Activated gamma-delta T cell treated with anti-CD3 and anti-CD28 coated beads, Interleukin-2, amount 50 U/mL, for 16 hours (primary cell): ENCODE data around the gene ARHGAP15.
"Not testable (repeated sequence)": the region's sequence is repeated elsewhere in the genome, so short reads cannot be mapped to it uniquely, and the experiment has no call there.

Experiments used
- DNase-seq: peaks from one replicate; pipeline ENCODE4 v3.0.0-alpha.2; 2020; ENCODE audit warnings: low read depth

Gene ARHGAP15

GRCh38 chr2:143529118-143529720 lies 400.0 kb downstream of the ARHGAP15 start:
- no peak for DNase-seq

DNA sequence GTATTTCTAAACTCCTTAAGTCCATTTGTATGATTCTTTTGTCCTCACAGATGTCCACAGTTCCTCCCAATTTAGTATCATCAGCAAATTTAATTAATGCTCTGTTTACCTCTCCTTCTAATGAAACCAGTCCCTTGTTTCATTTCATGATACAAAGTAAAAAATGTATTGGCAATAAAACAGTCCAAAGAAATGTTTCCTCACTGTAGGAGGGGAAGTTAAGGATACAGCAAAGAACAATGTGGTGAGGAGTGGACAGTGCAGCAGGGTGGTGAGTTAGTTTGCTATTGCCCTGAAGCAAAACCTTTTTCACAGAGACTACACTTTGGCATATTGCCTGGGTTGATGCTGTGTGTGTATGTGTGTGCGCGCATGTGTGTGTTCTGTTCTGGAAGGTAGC lies 401.5 kb downstream of the ARHGAP15 start:
- DNase-seq = no peak

DNA sequence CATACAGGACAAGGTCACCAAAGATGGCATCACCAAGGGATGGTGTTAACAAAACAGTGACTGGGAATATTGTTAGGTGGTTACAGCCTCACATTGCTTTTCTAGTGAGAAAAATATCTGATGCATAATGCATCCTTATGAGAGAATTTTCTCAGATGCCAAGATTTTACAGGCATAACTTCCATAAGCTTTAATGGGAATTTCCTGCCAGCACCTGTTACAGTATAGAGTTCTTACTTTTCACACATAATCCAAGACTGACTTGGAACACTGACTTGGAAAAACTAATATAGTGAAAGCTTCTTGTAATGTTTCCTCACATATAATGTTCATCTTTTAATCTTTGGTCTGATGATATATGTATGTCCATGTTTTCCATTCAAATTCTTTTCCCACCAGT lies 402.8 kb downstream of the ARHGAP15 start:
- DNase-seq = no peak

GRCh38 chr2:143533846-143534245 lies 404.6 kb downstream of the ARHGAP15 start:
- no peak for DNase-seq

DNA sequence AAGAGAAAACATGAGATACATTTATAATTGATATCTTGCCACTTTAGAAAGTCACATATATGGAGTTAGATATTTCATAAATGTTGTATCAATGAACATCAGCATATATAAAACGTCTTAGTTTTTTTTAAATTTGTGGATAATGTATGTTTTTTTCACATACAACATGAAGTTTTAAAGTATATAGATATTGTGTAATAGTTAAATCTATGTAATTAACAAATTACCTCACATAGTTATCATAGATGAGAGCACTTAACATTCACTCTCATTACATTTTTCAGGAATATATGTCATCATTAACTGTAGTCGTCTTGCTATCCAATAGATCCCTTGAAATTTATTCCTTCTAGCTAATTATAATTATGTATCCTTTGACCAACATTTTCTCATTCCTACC lies 406.6 kb downstream of the ARHGAP15 start:
- no peak for DNase-seq

DNA sequence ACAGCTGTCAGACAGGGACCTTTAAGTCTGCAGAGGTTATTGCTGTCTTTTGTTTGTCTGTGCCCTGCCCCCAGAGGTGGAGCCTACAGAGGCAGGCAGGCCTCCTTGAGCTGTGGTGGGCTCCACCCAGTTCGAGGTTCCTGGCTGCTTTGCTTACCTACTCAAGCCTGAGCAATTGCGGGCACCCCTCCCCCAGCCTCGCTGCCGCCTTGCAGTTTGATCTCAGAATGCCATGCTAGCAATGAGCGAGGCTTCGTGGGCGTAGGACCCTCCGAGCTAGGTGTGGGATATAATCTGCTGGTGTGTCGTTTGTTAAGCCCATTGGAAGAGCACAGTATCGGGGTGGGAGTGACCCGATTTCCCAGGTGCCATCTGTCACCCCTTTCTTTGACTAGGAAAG lies 412.7 kb downstream of the ARHGAP15 start:
- DNase-seq = not testable (repeated sequence)

GRCh38 chr2:143545059-143545948 lies 416.1 kb downstream of the ARHGAP15 start:
- no peak for DNase-seq

- DNase-seq = no peak
These were observed 416.7 kb downstream of the ARHGAP15 start for GRCh38 chr2:143545949-143546255.

DNA sequence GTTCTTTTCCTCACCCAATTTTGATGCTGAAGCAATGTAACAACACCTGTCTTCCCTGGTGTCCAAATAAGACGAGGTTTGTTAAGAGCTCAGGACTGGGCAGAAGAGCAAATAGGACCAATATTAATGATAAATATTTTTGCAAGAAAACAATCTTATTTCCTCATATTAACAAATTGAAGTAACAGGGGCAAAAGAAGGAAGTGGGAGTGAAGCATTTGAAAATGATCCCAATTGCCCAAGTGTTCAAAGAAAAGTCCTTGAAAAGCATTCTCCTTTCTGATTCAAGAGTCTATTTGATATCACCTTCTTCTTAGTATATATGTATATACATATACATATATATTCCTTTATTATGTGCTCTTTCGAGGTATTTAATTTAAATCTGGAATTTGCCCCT lies 418.8 kb downstream of the ARHGAP15 start:
- DNase-seq = no peak

- DNase-seq = no peak
These were observed 421.3 kb downstream of the ARHGAP15 start for GRCh38 chr2:143550500-143550899.

GRCh38 chr2:143551971-143552650 lies 422.9 kb downstream of the ARHGAP15 start:
- no peak for DNase-seq

- no peak for DNase-seq
These were observed 424.0 kb downstream of the ARHGAP15 start for GRCh38 chr2:143553261-143553660.

- DNase-seq = no peak
These were observed 429.4 kb downstream of the ARHGAP15 start for GRCh38 chr2:143558665-143559064.

- no peak for DNase-seq
These were observed 429.9 kb downstream of the ARHGAP15 start for GRCh38 chr2:143559147-143559546.

DNA sequence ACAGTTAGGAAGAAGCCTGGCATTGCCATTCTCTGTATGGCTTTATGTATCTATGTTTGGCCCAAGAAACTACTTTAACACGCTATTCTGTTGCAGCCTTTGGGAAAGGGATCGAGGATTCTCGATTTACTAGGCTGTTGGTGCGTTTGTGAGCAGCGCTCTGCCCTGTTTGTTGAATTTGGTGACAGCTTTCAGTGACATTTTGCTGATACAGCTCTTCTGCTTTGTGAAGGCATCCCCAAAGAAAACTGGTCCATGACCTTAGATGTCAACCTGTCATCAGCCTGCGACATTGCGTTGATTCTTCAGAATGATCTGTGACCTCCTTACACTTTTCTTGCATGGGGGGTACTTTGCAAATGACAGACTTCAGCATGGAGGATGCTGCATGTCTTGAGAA lies 431.5 kb downstream of the ARHGAP15 start:
- no peak for DNase-seq

- DNase-seq = no peak
These were observed 435.2 kb downstream of the ARHGAP15 start for GRCh38 chr2:143564419-143564818.

DNA sequence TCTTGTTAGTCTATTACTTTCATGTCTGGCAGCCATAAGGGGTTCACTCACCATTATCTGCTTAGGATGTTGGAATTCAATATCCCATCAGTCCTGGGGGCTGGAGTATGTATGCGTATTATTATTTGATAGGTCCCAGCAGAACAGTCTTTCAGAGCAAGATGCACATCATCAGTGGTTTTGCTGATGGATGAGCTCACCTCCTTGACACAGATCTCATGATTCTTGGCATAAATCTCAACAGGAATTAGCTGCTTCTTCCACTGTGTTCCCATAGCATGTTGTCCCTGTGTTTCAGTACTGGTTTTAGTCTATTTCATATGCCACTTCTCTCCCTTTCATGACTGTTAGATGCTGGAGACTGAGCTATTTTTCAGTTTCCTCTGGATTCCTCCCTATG lies 442.5 kb downstream of the ARHGAP15 start:
- no peak for DNase-seq

GRCh38 chr2:143572421-143572820 lies 443.2 kb downstream of the ARHGAP15 start:
- no peak for DNase-seq

DNA sequence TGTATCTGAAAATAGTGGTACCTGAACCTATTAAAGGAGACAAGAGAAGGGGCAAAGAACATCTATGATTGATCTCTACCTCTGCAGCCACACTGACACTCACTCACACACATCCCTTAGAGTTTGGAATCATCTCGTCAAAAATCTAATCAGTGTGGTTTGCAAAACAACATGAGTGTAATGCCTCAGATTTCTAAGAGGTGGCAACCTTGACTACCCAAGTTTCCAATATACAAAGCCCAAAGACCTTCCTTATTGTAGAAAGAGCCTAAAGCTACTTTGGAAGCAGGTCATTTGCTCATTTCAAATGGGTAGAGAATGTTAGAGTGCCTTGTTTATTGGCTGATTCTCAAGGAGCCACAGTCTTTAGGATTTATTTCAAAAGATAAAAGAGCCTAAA lies 444.9 kb downstream of the ARHGAP15 start:
- DNase-seq = no peak

- DNase-seq = no peak
These were observed 446.1 kb downstream of the ARHGAP15 start for GRCh38 chr2:143575340-143575739.

GRCh38 chr2:143577489-143577888 lies 448.3 kb downstream of the ARHGAP15 start:
- no peak for DNase-seq

DNA sequence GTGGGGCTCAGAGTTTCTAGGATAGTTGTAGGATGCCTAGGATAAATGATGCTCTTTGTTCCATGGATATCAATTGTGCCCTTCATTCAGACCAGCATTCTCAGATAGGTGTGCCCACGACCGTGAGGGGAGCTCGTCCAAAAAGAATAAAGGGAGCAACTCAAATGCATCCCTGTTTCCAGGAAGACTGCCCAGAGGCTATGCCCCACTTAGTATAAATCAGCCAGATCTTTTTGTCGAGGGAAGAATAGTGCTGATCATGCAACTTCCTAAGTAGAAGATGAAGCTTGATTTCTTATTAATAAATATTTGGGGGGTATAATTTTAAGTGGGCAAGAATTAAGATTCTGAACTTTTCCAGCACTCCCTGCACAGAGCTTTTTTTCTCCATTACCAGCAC lies 450.2 kb downstream of the ARHGAP15 start:
- DNase-seq = no peak

DNA sequence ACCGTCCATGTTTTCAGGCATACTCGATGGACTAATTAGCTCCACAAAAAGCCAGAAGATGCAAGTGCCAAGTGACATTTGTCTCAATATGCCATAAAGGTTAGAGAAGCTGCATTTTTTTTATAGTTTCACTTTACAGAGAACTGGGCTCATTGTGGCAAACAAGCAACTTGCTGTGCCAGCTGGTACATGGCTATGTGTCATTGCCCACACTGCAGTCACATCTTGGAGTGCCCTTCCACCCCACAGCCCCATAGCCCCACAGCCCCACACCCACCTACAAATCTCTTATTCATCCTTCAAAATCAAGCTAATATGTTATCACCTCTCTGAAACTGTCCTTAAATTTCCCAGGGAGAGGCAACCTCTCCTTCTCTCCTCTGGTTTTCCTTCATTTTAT lies 451.9 kb downstream of the ARHGAP15 start:
- no peak for DNase-seq
